K562 (cell line): ENCODE data around the gene S100A1. TPM values are rescaled to one million over a fixed set of nuclear protein-coding genes. Genes with fewer than 3 reads are reported as not detected.

Source experiments
- ATAC-seq: fragments of 200-7000 bp; cut with Tn5 transposase; 3 replicates; pipeline ENCODE4 v1.9.1; 2020; ENCODE audit warnings: moderate library complexity
- BruUV-seq: library from RNA; stranded (reverse); fragments of 400-500 nt; replicated peaks from 2 replicates; lab custom pipeline; 2021; lab: Mats Ljungman, UMichigan
- CTCF ChIA-PET: fragments of 300-600 bp; formaldehyde crosslinking; extraction: SDS; loops from one replicate; lab custom pipeline; 2021; ENCODE audit warnings: low intra/inter-chr PET ratio; lab: Yijun Ruan, JAX
- POLR2A ChIA-PET: fragments of 300-600, 350-650 bp; sonication (Branson Sonifier 250); formaldehyde crosslinking; extraction: SDS; loops from one replicate; lab custom pipeline; 2021; ENCODE audit warnings: antibody characterized with exemption, inconsistent platforms; lab: Yijun Ruan, JAX
- DNase-seq, 4 experiments: peaks; one replicate each; pipeline versions ENCODE4 v3.0.0 to v3.0.0-alpha.2; 2011 to 2018; ENCODE audit warnings: low spot score in 3 of 4, mixed read lengths in 3 of 4; ENCODE audit errors: extremely low read depth in 1 of 4
- FAIRE-seq: peaks from 2 replicates; lab custom pipeline; 2011; peaks lifted over from hg19 to GRCh38; lab: Jason Lieb, UNC
- H2AFZ ChIP-seq: 2 replicates; pipeline ENCODE4 v1.6.0; 2011; ENCODE audit warnings: low read depth, low read length, control low read depth, inconsistent platforms
- H3K27ac ChIP-seq: fragments of 200-600 bp; 3 replicates; pipeline ENCODE4 v1.8.0; 2011; ENCODE audit warnings: low read depth, mild to moderate bottlenecking, control low read depth, inconsistent platforms, low read length, moderate library complexity, mixed read lengths; ENCODE audit errors: extremely low read depth
- H3K27me3 ChIP-seq, 2 experiments: fragments of 300-600 bp in 1 of 2; 2 replicates in 1 of 2; 3 replicates in 1 of 2; pipeline versions ENCODE4 v1.6.0 to v1.8.0; 2011; ENCODE audit warnings: inconsistent platforms in 2 of 2, low read length in 2 of 2, mild to moderate bottlenecking in 1 of 2, mixed read lengths in 1 of 2, moderate library complexity in 1 of 2; ENCODE audit not compliant: control insufficient read depth in 2 of 2, insufficient read depth in 2 of 2
- H3K36me3 ChIP-seq: fragments of 300-600 bp; 3 replicates; pipeline ENCODE4 v1.8.0; 2011; ENCODE audit warnings: mild to moderate bottlenecking, low read length, inconsistent platforms; ENCODE audit not compliant: control insufficient read depth, insufficient read depth
- H3K4me1 ChIP-seq, 2 experiments: fragments of 200-600 bp in 1 of 2; replicated peaks in 1 of 2; 2 replicates in 1 of 2; 3 replicates in 1 of 2; pipeline versions ENCODE4 v1.5.1 to v1.8.0; 2011; ENCODE audit warnings: inconsistent platforms in 2 of 2, low read length in 2 of 2, mild to moderate bottlenecking in 1 of 2, mixed read lengths in 1 of 2, moderate library complexity in 1 of 2; ENCODE audit not compliant: control insufficient read depth in 2 of 2, insufficient read depth in 2 of 2
- H3K4me2 ChIP-seq: 2 replicates; pipeline ENCODE4 v1.6.1; 2011; ENCODE audit warnings: low read length, control low read depth, inconsistent platforms, mixed read lengths; ENCODE audit not compliant: insufficient read depth
- H3K4me3 ChIP-seq: fragments of 200-600 bp; sonication (generic), shearing (Covaris generic); 2 replicates; pipeline ENCODE4 v1.5.1; 2016; ENCODE audit warnings: control low read depth, inconsistent platforms
- H3K79me2 ChIP-seq: fragments of 200-600 bp; 3 replicates; pipeline ENCODE4 v1.8.0; 2011; ENCODE audit warnings: low read length, inconsistent platforms; ENCODE audit not compliant: control insufficient read depth, insufficient read depth
- H3K9ac ChIP-seq, 2 experiments: 2 replicates each; pipeline versions ENCODE4 v1.6.0 to v1.6.1; 2011; ENCODE audit warnings: low read depth in 2 of 2, low read length in 2 of 2, control low read depth in 1 of 2, inconsistent platforms in 1 of 2, mild to moderate bottlenecking in 1 of 2, mixed read lengths in 1 of 2; ENCODE audit not compliant: insufficient read depth in 1 of 2
- H3K9me1 ChIP-seq: one replicate; pipeline ENCODE4 v1.6.0; 2011; ENCODE audit warnings: inconsistent platforms, mild to moderate bottlenecking, low read length, moderate library complexity; ENCODE audit not compliant: control insufficient read depth, insufficient read depth
- H3K9me3 ChIP-seq: replicated peaks from 2 replicates; pipeline ENCODE4 v1.5.1; 2011; ENCODE audit warnings: low read depth, low read length, inconsistent platforms; ENCODE audit not compliant: control insufficient read depth, insufficient read depth
- H4K20me1 ChIP-seq: replicated peaks from 2 replicates; pipeline ENCODE4 v1.6.1; 2011; ENCODE audit warnings: low read length, inconsistent platforms, mixed read lengths; ENCODE audit not compliant: control insufficient read depth, insufficient read depth
- CC2D1A ChIP-seq: fragments of 450-650 bp; IDR thresholded peaks from 2 replicates; pipeline ENCODE4 v1.6.1; 2017; ENCODE audit warnings: mild to moderate bottlenecking
- CREB1 ChIP-seq, 2 experiments: sonication (generic) in 1 of 2; formaldehyde crosslinking in 1 of 2; IDR thresholded peaks; 2 replicates each; pipeline versions ENCODE4 v1.6.1 to v1.8.0; 2012 to 2022; ENCODE audit warnings: inconsistent platforms in 1 of 2, mild to moderate bottlenecking in 1 of 2, missing genetic modification reagents in 1 of 2, moderate library complexity in 1 of 2
- EGR1 ChIP-seq: fragments of 450-650 bp; conservative IDR thresholded peaks from 2 replicates; pipeline ENCODE4 v1.6.1; 2017; ENCODE audit warnings: mild to moderate bottlenecking
- MAZ ChIP-seq, 2 experiments: fragments of 450-650 bp in 1 of 2; sonication (generic) in 1 of 2; formaldehyde crosslinking; IDR thresholded peaks in 1 of 2; conservative IDR thresholded peaks in 1 of 2; 2 replicates each; pipeline versions ENCODE4 v1.4.0 to v1.5.0; 2020; ENCODE audit warnings: mild to moderate bottlenecking in 1 of 2, missing genetic modification reagents in 1 of 2
- RAD21 ChIP-seq, 2 experiments: fragments of 250-450 bp in 1 of 2; fragments of 450-650 bp in 1 of 2; sonication (Bioruptor Pico) in 1 of 2; formaldehyde crosslinking in 1 of 2; IDR thresholded peaks in 1 of 2; conservative IDR thresholded peaks in 1 of 2; 2 replicates each; pipeline versions ENCODE4 v1.4.0 to v1.8.0; 2020 to 2022; ENCODE audit warnings: mild to moderate bottlenecking in 2 of 2, moderate library complexity in 1 of 2
- RCOR1 ChIP-seq, 2 experiments: IDR thresholded peaks; 2 replicates each; pipeline ENCODE4 v1.6.1; 2012; ENCODE audit warnings: low read depth in 2 of 2, low read length in 2 of 2, borderline replicate concordance in 1 of 2, improper control_type of control experiment in 1 of 2
- SMC3 ChIP-seq: conservative IDR thresholded peaks from 2 replicates; pipeline ENCODE4 v1.6.1; 2011; ENCODE audit warnings: low read depth, low read length, improper control_type of control experiment; ENCODE audit not compliant: insufficient read depth
- STAG1 ChIP-seq: sonication (generic); formaldehyde crosslinking; IDR thresholded peaks from 2 replicates; pipeline ENCODE4 v1.5.0; 2020; ENCODE audit warnings: missing genetic modification reagents, borderline replicate concordance
- TEAD1 ChIP-seq, 2 experiments: fragments of 450-650 bp in 1 of 2; sonication (generic) in 1 of 2; formaldehyde crosslinking; IDR thresholded peaks; 2 replicates each; pipeline versions ENCODE4 v1.4.0 to v1.8.0; 2020 to 2022; ENCODE audit warnings: mild to moderate bottlenecking in 2 of 2, missing genetic modification reagents in 1 of 2
- TEAD4 ChIP-seq, 2 experiments: sonication (generic) in 1 of 2; formaldehyde crosslinking in 1 of 2; IDR thresholded peaks; 2 replicates each; pipeline versions ENCODE4 v1.6.1 to v1.8.0; 2012 to 2022; ENCODE audit warnings: borderline replicate concordance in 1 of 2, inconsistent platforms in 1 of 2, low read length in 1 of 2, mild to moderate bottlenecking in 1 of 2, missing genetic modification reagents in 1 of 2
- WGBS: fragments of 100-300 bp; shearing (Covaris generic); methylation state at CpG from one replicate; pipeline ENCODE4 v1.1.6; 2016; ENCODE audit warnings: low coverage, mixed read lengths; ENCODE audit not compliant: insufficient coverage; ENCODE audit errors: missing lambda C conversion rate; 5-methylcytosine and 5-hydroxymethylcytosine counted together
- in situ Hi-C: fragments of 300-500 bp; cut with MboI; formaldehyde crosslinking; loops from 4 replicates; pipeline ENCODE4 v1.15.0; 2018; ENCODE audit warnings: inconsistent platforms, mixed read lengths
- intact Hi-C: fragments of 100-400 bp; cut with micrococcal nuclease; formaldehyde crosslinking; loops from 2 replicates; pipeline ENCODE4 v1.14.2; 2022
- polyA plus RNA-seq, 8 experiments: library from polyadenylated mRNA; depleted of rRNA in 4 of 8; stranded (reverse) in 5 of 8; unstranded in 3 of 8; fragments of >200 nt; fragmentation: Nextera tagmentation in 2 of 8; fragmentation: Illumina TruSeq in 1 of 8; extraction: Ambion mirVana in 2 of 8; extraction: Trizol in 1 of 8; gene quantifications; 2 replicates each; pipeline versions ENCODE4 v1.2.1 to v1.2.3, GENCODE V29; 2011 to 2014; ENCODE audit warnings: inconsistent platforms in 1 of 8, missing spikeins in 1 of 8
- total RNA-seq, 7 experiments: library from RNA; depleted of rRNA in 6 of 7; stranded (reverse); fragments of >200 nt in 6 of 7; fragmentation: Illumina TruSeq in 2 of 7; extraction: Trizol in 2 of 7; gene quantifications; 2 replicates each; pipeline versions ENCODE4 v1.2.1 to v1.2.3, GENCODE V29; 2011 to 2021; ENCODE audit warnings: low replicate concordance in 1 of 7
- TF ChIP-seq, protein P1 (sequence below): fragments of 450-650 bp; formaldehyde crosslinking; IDR thresholded peaks from 2 replicates; pipeline ENCODE4 v1.4.0; 2020; ENCODE audit warnings: mild to moderate bottlenecking, moderate library complexity
- TF ChIP-seq, protein P2 (sequence below): sonication (generic); formaldehyde crosslinking; IDR thresholded peaks from 2 replicates; pipeline ENCODE4 v1.8.0; 2022; ENCODE audit warnings: missing genetic modification reagents, mild to moderate bottlenecking, moderate library complexity, borderline replicate concordance
- TF ChIP-seq, protein P3 (sequence below): fragments of 200-800 bp; sonication (Bioruptor generic); IDR thresholded peaks from 2 replicates; pipeline ENCODE4 v1.6.1; 2017; ENCODE audit warnings: missing genetic modification characterization, missing compliant biosample characterization

S100A1 gene
- total and polyA plus RNA-seq, 9 of the 15 experiments (the other 6 are each of a cell fraction or from before 2014, with no cell fraction given) = 0.44 to 30.1 (median 12.7) TPM

DNA sequence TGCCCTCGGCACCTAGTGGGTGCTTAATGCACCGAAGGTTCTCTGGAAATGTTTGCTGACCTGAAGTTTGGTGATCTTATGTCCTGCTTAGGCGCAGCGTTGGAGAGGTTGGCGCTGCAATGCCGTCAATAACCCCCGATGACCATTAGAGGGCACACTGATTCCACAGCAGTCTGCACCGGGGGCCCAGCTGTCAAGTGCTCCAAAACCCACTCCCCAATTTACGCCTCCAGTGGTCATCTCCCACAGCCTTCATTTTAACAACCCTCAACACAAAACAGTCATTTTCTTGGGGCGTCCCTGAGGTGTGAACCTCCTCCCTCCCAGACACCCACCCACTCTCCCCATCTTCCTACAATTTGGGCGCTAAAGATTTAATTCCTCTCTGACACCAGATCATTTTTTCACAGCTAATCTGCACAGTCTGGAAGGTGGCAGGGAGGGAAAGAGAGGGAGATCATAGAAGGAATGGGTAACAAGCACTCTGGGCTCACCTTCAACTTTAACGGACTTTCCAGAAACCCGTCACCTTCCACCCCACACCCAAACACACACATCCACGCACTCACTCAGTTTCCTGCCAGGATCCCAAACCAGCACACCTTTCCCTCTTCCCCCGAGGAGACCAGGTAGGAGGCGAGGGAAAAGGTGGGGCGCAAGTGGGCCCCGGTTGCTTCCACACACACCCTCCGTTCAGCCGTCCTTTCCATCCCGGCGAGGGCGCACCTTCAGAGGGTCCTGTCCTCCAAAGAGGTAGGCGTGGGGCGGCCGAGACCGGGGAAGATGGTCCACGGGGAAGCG lies 49.7 kb downstream of the S100A1 start:
- DNase-seq (peak; percentile 54 to 72 (median 62)), FAIRE-seq (peak; percentile 96), ATAC-seq (peak; percentile 85)
- H3K27ac ChIP-seq = no peak overlapping the region
- in situ Hi-C loops (loop anchor here (5.0 kb wide), 1 partner anchor 309 kb away; the partner anchor contains the start of gene RAB13), intact Hi-C loops (loop anchor here (1.0 to 5.0 kb wide), 2 partner anchors 71 to 94 kb away; no protein-coding TSS in a partner anchor)
- no peaks in the 10 kb centered on the region for H3K36me3 ChIP-seq
- H3K79me2 ChIP-seq = no peaks in the 10 kb centered on the region
- H3K9me3 ChIP-seq = no peaks in the 10 kb centered on the region
- peaks cover 33 to 45% of the 10 kb centered on the region in 2 experiments; a peak in 4 of 5 replicates for H3K27me3 ChIP-seq
- POLR2A ChIA-PET = no interaction called here
- no peaks in the 10 kb centered on the region; the same call in 1 of the 2 replicates for H4K20me1 ChIP-seq
- H2AFZ ChIP-seq = peak overlapping the region; percentile 55
- H3K4me2 ChIP-seq = peak overlapping the region; percentile 32; the same call in 1 of the 2 replicates
- no peak overlapping the region; a peak in 1 of 4 replicates for H3K9ac ChIP-seq
- peaks cover 0 to 19% of the 10 kb centered on the region in 2 experiments; a peak in 3 of 5 replicates for H3K4me1 ChIP-seq
- no TSS peak for BruUV-seq
- H3K9me1 ChIP-seq = no peaks in the 10 kb centered on the region
- 11% methylated on average over 21 of the region's 29 CpGs for WGBS
- H3K4me3 ChIP-seq = no peak overlapping the region
- CTCF ChIA-PET = interaction anchor here (0.9 to 2.2 kb wide), 2 partner anchors 71 to 94 kb away, joined by 9 to 18 read pairs; no protein-coding TSS in a partner anchor
- TF ChIP-seq RAD21 (CRISPR knock-in tag; conservative IDR thresholded peaks at IDR 0.05 in 1 of 2, IDR thresholded peaks at IDR 0.05 in 1 of 2) (peak; percentile 86 to 94), CREB1 (IDR thresholded peaks at IDR 0.05) (no peak), CREB1 (CRISPR knock-in tag; IDR thresholded peaks at IDR 0.05) (no peak), TEAD1 (CRISPR knock-in tag; IDR thresholded peaks at IDR 0.05) (0 out of 4 replicates have a peak, but pooled peaks of 1 of the 2 experiments have one; percentile 22), RCOR1 (IDR thresholded peaks at IDR 0.05; ENCODE audit: borderline replicate concordance in 1 of 2, low read depth in 2 of 2, low read length in 2 of 2) (0 out of 4 replicates have a peak, but pooled peaks of 1 of the 2 experiments have one; percentile 31), CC2D1A (peak; percentile 64), STAG1 (CRISPR knock-in tag) (peak; percentile 67; the same call in 1 of the 2 replicates), EGR1 (peak; percentile 34), MAZ (CRISPR knock-in tag; conservative IDR thresholded peaks at IDR 0.05 in 1 of 2, IDR thresholded peaks at IDR 0.05 in 1 of 2) (0 out of 4 replicates have a peak, but pooled peaks of 1 of the 2 experiments have one; percentile 48), TEAD4 (IDR thresholded peaks at IDR 0.05; ENCODE audit: low read length) (0 out of 2 replicates have a peak, but pooled peaks have one; percentile 17), TEAD4 (CRISPR knock-in tag; IDR thresholded peaks at IDR 0.05; ENCODE audit: borderline replicate concordance) (0 out of 2 replicates have a peak, but pooled peaks have one; percentile 54), SMC3 (peak; percentile 77)
- TF ChIP-seq, protein P1, sequence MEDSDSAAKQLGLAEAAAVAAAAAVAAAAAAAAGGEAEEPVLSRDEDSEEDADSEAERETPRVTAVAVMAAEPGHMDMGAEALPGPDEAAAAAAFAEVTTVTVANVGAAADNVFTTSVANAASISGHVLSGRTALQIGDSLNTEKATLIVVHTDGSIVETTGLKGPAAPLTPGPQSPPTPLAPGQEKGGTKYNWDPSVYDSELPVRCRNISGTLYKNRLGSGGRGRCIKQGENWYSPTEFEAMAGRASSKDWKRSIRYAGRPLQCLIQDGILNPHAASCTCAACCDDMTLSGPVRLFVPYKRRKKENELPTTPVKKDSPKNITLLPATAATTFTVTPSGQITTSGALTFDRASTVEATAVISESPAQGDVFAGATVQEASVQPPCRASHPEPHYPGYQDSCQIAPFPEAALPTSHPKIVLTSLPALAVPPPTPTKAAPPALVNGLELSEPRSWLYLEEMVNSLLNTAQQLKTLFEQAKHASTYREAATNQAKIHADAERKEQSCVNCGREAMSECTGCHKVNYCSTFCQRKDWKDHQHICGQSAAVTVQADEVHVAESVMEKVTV (CRISPR knock-in tag) = peak; percentile 86
- TF ChIP-seq, protein P2, sequence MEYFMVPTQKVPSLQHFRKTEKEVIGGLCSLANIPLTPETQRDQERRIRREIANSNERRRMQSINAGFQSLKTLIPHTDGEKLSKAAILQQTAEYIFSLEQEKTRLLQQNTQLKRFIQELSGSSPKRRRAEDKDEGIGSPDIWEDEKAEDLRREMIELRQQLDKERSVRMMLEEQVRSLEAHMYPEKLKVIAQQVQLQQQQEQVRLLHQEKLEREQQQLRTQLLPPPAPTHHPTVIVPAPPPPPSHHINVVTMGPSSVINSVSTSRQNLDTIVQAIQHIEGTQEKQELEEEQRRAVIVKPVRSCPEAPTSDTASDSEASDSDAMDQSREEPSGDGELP (CRISPR knock-in tag) = peak; percentile 67
- TF ChIP-seq, protein P3, sequence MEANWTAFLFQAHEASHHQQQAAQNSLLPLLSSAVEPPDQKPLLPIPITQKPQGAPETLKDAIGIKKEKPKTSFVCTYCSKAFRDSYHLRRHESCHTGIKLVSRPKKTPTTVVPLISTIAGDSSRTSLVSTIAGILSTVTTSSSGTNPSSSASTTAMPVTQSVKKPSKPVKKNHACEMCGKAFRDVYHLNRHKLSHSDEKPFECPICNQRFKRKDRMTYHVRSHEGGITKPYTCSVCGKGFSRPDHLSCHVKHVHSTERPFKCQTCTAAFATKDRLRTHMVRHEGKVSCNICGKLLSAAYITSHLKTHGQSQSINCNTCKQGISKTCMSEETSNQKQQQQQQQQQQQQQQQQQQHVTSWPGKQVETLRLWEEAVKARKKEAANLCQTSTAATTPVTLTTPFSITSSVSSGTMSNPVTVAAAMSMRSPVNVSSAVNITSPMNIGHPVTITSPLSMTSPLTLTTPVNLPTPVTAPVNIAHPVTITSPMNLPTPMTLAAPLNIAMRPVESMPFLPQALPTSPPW = 0 out of 2 replicates have a peak, but pooled peaks have one; percentile 17
